ENCODE data around the gene ZEB2. TPM values are rescaled to one million over a fixed set of nuclear protein-coding genes. Genes with fewer than 3 reads are reported as not detected.

The ZEB2 gene
- total and polyA plus RNA-seq, 10 of the 15 experiments (the other 5 are each of a cell fraction or from before 2014, with no cell fraction given): 0.14 to 3.2 (median 0.84) TPM

- intact Hi-C loops (cut with micrococcal nuclease; ENCODE audit: unreplicated experiment) (loop anchor here (10.0 kb wide), 1 partner anchor 279 kb away; no protein-coding TSS in a partner anchor), in situ Hi-C loops (cut with MboI) (no loop called here)
- CTCF ChIA-PET: interaction anchor here (0.6 to 2.2 kb wide), 3 partner anchors 10 to 95 kb away, joined by 3 to 9 read pairs (median 3); no protein-coding TSS in a partner anchor
- H3K4me3 ChIP-seq: no peak overlapping the region
- 53% methylated on average over 6 of the region's 6 CpGs for WGBS (ENCODE audit: insufficient coverage, insufficient replicate concordance, low lambda C conversion rate, missing lambda C conversion rate)
- RAD21 ChIA-PET (ENCODE audit: unreplicated experiment): no interaction called here
- no peaks in the 10 kb centered on the region for H4K20me1 ChIP-seq (ENCODE audit: control insufficient read depth, insufficient read depth)
- POLR2A ChIA-PET: interaction anchor here (0.5 kb wide), 1 partner anchor 78 kb away, joined by 3 read pairs; no protein-coding TSS in a partner anchor
- H3K4me2 ChIP-seq (ENCODE audit: control insufficient read depth, insufficient read depth): no peak overlapping the region
- no peaks in the 10 kb centered on the region for H3K36me3 ChIP-seq (ENCODE audit: control insufficient read depth in 2 of 2, insufficient read depth in 2 of 2, low read length in 1 of 2)
- H3K79me2 ChIP-seq (ENCODE audit: control insufficient read depth, insufficient read depth, low read length): no peaks in the 10 kb centered on the region
- no peak overlapping the region for H3K9ac ChIP-seq (ENCODE audit: control insufficient read depth, insufficient read depth, low read length)
- H3K27ac ChIP-seq (ENCODE audit: control insufficient read depth, insufficient read depth): no peak overlapping the region
- DNase-seq (ENCODE audit: low read depth, low spot score) (no peak), FAIRE-seq (no peak), ATAC-seq (no peak)
- TF ChIP-seq SMC3 (IDR thresholded peaks at IDR 0.05; ENCODE audit: borderline replicate concordance, low read length): no peak
- TF ChIP-seq, protein P1, sequence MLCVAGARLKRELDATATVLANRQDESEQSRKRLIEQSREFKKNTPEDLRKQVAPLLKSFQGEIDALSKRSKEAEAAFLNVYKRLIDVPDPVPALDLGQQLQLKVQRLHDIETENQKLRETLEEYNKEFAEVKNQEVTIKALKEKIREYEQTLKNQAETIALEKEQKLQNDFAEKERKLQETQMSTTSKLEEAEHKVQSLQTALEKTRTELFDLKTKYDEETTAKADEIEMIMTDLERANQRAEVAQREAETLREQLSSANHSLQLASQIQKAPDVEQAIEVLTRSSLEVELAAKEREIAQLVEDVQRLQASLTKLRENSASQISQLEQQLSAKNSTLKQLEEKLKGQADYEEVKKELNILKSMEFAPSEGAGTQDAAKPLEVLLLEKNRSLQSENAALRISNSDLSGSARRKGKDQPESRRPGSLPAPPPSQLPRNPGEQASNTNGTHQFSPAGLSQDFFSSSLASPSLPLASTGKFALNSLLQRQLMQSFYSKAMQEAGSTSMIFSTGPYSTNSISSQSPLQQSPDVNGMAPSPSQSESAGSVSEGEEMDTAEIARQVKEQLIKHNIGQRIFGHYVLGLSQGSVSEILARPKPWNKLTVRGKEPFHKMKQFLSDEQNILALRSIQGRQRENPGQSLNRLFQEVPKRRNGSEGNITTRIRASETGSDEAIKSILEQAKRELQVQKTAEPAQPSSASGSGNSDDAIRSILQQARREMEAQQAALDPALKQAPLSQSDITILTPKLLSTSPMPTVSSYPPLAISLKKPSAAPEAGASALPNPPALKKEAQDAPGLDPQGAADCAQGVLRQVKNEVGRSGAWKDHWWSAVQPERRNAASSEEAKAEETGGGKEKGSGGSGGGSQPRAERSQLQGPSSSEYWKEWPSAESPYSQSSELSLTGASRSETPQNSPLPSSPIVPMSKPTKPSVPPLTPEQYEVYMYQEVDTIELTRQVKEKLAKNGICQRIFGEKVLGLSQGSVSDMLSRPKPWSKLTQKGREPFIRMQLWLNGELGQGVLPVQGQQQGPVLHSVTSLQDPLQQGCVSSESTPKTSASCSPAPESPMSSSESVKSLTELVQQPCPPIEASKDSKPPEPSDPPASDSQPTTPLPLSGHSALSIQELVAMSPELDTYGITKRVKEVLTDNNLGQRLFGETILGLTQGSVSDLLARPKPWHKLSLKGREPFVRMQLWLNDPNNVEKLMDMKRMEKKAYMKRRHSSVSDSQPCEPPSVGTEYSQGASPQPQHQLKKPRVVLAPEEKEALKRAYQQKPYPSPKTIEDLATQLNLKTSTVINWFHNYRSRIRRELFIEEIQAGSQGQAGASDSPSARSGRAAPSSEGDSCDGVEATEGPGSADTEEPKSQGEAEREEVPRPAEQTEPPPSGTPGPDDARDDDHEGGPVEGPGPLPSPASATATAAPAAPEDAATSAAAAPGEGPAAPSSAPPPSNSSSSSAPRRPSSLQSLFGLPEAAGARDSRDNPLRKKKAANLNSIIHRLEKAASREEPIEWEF (IDR thresholded peaks at IDR 0.05; ENCODE audit: insufficient replicate concordance, low read depth, low read length): no peak
- no peak for TF ChIP-seq NR2C1 (IDR thresholded peaks at IDR 0.05)
- TF ChIP-seq, protein P2, sequence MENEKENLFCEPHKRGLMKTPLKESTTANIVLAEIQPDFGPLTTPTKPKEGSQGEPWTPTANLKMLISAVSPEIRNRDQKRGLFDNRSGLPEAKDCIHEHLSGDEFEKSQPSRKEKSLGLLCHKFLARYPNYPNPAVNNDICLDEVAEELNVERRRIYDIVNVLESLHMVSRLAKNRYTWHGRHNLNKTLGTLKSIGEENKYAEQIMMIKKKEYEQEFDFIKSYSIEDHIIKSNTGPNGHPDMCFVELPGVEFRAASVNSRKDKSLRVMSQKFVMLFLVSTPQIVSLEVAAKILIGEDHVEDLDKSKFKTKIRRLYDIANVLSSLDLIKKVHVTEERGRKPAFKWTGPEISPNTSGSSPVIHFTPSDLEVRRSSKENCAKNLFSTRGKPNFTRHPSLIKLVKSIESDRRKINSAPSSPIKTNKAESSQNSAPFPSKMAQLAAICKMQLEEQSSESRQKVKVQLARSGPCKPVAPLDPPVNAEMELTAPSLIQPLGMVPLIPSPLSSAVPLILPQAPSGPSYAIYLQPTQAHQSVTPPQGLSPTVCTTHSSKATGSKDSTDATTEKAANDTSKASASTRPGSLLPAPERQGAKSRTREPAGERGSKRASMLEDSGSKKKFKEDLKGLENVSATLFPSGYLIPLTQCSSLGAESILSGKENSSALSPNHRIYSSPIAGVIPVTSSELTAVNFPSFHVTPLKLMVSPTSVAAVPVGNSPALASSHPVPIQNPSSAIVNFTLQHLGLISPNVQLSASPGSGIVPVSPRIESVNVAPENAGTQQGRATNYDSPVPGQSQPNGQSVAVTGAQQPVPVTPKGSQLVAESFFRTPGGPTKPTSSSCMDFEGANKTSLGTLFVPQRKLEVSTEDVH (IDR thresholded peaks at IDR 0.05; ENCODE audit: low read depth, partially characterized antibody): no peak
- BruUV-seq (replicated peaks): no TSS peak
- SMC1A ChIA-PET (ENCODE audit: uncharacterized antibody, unreplicated experiment): interaction anchor here (0.6 to 2.1 kb wide), 4 partner anchors 10 to 282 kb away, joined by 3 to 6 read pairs (median 4); no protein-coding TSS in a partner anchor
- no peaks in the 10 kb centered on the region for H3K9me3 ChIP-seq (replicated peaks; ENCODE audit: control insufficient read depth, insufficient read depth, low read length)
- H3K27me3 ChIP-seq (replicated peaks in 1 of 2; ENCODE audit: control insufficient read depth in 2 of 2, insufficient read depth in 2 of 2, low read length in 1 of 2): peaks cover 0 to 2% of the 10 kb centered on the region in 2 experiments; a peak in 1 of 4 replicates
- H3K4me1 ChIP-seq (ENCODE audit: control insufficient read depth, insufficient read depth, low read length): no peaks in the 10 kb centered on the region; the same call in 1 of the 2 replicates
- no peak overlapping the region for H2AFZ ChIP-seq (ENCODE audit: control insufficient read depth, low read depth, low read length)
Observed at GRCh38 chr2:144443837-144444817, 75.8 kb downstream of the ZEB2 start.

Data from GM12878 (cell line).